ENCODE results near the gene GNAS-AS1.

Gene GNAS-AS1

DNA sequence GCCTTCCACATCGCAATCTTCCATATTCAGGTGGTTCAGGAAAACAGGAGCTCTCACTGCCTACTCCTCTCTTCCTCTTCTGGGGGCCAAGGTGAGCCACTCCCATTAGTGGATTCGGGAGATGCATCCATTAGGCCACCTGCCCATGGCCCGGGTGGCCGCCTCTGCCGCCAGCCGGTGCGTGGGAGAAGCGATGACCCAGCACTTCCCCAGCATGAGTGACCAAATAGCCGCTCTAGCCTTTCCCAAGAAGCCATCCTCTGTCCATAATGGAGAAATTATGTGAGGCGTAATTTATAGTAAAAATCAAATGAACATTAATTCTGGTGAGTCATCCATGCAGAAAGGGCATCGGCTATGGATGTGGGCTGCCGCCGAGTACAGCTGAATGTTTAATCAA lies 39.4 kb downstream of the GNAS-AS1 start:
- H3K4me3 ChIP-seq (ENCODE audit: low read depth, low read length), result no peak overlapping the region

DNA sequence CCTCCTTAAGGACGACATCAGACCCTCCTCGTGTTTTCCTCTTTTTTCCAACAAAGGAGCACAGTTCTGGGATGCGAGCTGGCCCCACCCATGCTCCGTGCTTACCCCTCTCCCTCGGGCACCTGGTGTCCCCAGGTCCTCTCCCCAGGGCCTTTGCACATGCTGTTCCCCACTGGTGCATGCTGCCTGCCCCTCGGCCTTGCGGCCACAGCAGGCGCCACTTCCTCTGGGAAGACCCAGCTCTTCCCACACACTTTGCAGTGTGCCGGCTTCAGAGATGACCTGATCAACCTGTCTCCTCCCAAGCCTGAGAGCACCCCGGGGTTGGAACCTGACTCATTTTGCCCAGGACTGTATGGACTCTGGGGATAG lies 39.8 kb downstream of the GNAS-AS1 start:
- no peak overlapping the region for H3K4me3 ChIP-seq (ENCODE audit: low read depth, low read length)

DNA sequence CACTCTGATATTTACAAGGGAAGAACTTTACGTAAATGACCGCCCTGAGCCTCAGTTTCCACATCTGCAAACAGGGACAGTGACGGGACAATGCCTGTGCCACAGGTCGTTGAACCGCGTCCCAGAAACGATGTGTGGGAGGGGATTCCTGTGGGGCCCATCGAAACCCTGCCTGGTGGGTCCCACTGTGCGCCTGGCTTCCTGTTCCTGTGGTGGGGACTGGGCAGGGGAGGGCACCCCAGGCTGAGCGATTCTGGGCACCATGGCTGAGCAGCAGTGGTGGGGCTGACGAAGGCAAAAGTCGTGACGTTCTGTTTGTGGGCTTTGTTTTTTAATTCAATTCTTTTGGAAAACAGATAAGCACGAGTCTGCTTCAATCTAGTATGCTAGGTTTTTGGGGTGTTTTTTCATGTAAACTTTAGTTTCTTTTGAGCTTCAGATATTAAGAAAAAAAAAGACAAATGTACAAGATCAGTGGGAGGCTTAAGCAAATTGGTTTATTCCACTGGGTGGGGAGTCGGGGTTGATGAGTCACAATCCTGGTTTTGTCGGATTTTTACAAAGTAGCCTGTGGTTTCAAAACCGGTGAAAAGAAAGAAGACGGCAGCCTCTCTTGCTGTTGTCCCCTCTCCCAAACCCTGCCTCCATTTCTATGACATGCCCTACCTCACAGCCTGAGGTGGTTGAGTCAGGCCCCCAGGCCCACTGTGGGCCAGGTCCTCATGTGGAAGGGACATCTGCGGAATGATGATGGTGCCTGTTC lies 40.4 kb downstream of the GNAS-AS1 start:
- H3K4me3 ChIP-seq (ENCODE audit: low read depth, low read length), result no peak overlapping the region

DNA sequence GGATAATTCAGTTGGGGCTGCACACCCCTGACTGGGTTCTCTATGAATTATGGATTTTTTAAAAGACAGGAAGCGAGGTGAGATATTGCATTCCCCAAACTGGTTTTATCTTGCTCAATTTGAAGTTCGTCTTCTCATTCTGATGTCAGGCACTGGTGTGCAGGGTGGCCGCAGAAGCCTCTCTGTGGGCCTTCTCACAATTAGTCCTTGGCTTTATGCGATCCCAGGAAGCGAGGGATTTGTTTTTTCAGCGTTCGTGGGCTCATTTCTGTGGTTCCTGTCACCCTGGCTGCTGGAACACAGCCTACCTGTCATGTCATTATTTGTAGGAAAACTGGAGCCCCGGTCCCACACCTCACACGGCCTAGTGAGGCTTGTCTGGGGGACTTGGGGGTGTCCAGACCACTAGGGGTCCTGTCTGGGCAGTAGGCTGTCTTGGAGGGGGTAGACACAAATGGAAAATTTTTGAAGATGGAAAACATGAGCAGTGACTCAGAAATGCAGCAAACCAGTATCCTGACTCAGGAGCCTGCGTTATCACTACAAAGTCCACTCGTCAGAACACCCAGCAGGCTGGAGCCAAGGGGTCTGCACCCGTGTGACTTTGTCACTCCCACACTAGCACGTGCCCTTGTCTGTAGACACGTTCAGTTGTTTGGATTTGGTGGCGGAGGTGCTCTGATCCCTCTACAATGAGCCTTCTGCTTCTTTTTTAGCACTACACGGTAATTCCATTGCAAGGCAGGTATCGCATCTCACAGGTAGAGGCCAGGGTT lies 42.2 kb downstream of the GNAS-AS1 start:
- H3K4me3 ChIP-seq (ENCODE audit: low read depth, low read length), result no peak overlapping the region

DNA sequence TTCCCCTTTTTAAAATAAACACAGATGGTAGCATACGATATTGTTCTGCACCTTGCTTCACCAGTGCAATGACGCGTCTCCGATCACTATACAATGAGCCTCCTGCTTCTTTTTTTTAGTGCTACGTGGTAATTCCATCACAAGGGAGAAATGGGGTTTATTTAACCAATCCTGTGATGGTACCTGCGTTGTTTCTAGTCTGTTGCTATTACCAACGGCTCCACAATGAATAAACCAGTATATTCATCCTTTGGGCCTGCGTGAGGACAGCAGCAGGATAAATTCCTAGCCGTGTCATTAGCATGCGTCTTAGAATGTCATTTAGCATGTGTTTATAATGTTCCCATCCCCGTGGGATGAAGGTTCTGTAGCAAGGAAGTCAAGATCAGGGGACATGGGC lies 42.9 kb downstream of the GNAS-AS1 start:
- H3K4me3 ChIP-seq (ENCODE audit: low read depth, low read length), result no peak overlapping the region

DNA sequence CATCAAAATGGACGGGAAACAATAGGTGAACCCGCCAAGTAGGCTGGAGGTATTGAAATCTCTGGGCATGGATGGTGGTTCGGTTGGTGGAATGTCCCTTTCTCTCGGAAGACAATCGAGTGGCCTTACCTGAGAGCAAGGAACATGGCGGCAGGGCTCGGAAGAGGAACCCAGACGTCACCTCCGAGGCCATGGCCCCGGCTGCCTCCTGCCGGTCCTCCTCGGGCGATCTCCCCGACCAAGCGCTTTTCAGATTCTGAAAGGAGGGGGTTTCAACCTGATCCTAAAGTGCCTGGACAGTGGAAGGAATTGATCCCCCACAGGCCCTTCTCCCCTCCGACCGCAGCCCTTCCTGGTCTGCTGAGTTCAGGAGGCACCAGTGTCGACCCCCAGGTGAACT lies 47.2 kb downstream of the GNAS-AS1 start:
- no peak overlapping the region for H3K4me3 ChIP-seq (ENCODE audit: low read depth, low read length)

DNA sequence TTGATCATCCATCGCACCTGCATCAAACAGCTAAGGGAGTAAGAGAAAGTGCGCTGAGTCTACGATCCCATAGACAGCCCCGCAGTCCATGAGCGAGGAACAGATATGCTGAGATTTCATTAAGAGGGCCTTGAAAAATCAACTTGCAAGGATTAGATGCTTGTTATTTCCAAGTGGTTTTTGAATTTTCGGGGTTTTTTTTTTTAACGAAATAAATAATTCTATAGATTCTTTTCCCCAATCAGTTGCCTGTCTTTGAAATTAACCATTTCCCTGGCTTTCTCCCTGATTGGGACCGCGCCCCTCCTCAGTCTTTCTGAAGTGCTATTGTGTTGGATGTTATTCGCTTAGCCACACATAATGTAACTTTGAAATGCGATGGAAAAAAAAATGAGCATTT lies 48.6 kb downstream of the GNAS-AS1 start:
- no peak overlapping the region for H3K4me3 ChIP-seq (ENCODE audit: low read depth, low read length)

DNA sequence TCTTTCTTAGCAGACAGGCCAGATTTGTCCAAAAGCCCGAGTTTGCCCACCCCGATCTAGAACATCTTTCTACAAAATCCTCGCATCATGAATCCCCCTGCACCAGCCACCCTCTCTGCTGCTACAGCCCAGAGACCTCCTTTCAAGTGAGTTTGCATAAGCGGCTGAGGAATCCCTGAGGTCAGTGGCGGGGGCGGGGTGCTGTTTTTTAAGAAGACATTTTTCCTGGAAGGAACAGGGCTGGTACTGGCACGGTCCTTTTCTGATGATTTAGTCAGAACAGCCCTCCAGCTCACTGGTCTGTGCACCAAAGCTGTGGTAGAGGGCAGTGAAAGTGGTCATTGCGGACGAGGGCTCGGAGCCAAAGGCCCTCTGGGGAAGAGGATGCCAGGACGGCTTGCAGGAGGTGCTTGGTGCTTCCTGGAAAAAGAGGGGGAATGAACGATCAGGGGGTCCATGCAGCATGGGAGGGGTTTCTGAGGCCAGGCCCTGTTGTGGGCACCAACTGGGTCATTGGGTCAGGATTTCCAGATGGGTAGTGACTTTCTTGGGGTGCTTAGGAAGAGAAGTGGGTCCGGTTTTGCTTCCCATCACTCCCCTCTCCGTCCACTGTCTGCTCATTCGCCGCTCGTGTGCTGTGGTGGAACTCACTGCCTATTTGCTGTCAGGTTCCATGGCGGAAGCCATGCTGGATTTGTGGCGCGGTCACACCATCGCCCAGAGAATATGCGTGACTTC lies 50.4 kb downstream of the GNAS-AS1 start:
- no peak overlapping the region for H3K4me3 ChIP-seq (ENCODE audit: low read depth, low read length)

DNA sequence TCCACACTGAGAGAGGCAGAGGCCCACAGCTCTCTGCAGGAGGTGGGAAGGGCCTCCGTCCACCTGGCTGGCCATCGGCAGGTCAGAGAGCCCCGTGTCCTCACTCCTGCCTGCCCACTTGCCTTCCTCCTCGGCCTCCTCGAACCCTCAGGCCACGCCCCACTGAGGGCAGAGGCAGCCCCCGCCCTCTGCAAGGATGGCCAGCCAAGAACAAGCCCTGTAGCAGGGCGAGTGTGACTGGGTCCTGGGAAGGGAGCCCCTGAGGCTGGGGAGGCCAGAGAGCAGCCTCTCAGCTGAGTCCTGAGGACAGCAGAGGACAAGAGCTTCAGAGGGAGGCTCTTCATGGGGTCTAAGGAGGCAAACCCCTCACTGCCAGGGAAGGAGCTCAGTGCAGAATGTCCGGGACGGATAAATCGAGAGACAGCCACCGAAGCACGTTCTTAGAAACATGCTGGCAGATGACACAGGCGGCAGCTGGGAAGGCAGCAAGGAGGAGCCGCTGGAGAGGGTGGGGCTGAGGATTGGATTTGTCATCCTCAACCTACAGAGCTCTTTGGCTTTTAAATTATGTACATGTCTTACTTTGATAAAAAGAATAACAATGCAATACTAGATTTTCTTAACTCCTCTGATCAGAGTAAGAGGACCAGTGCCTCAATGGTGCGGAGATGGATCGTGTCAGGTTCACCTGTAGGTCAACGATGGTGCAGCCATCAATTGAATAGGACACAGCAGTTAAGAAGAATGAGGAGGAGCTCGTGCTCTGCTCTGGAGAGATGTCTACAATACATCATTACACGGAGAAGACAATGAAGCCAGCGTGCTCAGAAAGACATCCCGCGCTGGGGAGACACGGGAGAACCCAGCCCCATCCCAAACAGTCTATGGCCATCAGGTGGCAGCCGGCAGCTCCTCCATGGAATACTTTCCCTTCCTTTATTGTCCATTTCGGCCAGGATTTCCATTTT lies 53.0 kb downstream of the GNAS-AS1 start:
- no peak overlapping the region for H3K4me3 ChIP-seq (ENCODE audit: low read depth, low read length)

DNA sequence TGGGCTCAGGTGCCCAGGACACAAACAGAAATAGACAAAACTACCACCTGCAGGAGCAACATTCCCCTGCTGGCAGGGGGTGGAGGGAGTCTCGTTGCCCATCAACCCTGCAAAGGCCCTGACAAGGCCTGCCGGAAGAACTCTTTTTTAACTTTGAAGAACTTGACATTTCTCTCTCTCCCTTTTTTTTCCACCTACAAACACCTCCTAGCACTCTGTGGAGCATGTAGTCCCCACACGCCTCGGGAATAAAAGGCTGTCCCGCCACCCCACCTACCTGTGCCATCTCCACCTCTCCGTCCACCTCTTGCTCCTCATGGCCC lies 54.8 kb downstream of the GNAS-AS1 start:
- no peak overlapping the region for H3K4me3 ChIP-seq (ENCODE audit: low read depth, low read length)

DNA sequence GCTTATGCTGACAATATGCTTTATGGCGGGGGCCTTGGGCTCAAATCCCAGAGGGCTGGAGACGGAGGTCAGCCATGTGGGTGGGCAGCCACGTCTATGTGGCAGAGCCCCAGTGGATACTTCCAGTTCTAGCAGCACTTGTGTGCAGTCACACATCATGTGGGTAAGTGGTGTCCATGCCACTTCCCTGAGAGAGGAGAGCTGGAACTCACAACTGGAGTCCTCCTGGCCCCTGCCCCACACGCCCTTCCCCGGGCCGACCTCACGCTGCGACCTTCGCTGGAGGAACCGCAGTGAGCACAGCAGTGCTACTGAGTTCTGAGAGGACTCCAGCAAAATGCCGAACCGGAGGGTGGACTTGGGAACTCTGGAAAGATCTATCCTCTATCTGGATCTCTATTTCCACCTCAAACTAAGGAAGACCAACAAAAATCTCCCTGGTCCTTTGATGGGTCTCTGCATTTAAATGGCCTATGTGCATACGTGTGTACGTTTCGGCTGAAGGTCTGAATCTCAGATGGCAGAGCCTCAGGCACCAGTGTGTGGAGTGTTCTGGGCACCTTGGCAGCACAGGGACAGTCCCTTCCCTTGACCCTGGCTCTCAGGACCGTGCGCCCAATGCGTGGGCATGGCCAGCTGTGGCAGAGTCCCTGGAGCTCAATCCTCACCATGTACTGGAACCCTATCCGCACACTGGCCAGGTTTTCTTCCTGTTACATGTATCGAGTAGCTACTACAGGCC lies 55.4 kb downstream of the GNAS-AS1 start:
- no peak overlapping the region for H3K4me3 ChIP-seq (ENCODE audit: low read depth, low read length)

DNA sequence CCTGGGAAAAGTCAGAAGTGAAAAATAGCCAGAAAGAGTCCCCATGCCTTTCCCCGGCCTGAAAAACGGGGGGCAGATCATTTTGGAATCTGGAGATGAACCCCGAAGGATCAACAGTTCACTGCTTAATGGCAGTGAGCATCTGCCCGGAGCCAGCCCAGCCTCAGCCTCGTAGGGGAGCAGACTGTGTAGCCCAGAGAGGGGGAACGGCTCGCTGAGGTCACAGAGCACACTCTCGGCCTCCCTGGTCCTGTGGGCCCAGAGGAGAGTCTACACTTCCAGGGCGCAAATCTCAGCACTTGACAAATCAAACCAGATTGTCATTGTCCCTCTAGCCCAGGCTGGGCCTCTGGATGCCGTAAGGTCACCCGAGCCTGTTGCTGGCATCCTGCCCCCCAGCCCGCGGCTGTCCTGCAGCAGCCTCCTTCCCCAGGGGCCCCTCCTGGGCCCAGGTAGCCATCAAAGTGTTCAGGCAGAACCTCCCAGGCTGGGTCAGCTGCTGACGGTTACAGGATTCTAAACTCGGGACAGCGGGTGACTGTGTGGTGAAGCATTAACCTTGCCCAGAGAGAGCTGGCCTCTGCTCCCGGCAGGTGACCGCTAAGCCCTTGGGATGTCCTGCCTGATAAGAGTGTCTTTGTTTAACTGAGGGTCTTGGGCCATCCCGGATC lies 56.1 kb downstream of the GNAS-AS1 start:
- H3K4me3 ChIP-seq (ENCODE audit: low read depth, low read length), result no peak overlapping the region

DNA sequence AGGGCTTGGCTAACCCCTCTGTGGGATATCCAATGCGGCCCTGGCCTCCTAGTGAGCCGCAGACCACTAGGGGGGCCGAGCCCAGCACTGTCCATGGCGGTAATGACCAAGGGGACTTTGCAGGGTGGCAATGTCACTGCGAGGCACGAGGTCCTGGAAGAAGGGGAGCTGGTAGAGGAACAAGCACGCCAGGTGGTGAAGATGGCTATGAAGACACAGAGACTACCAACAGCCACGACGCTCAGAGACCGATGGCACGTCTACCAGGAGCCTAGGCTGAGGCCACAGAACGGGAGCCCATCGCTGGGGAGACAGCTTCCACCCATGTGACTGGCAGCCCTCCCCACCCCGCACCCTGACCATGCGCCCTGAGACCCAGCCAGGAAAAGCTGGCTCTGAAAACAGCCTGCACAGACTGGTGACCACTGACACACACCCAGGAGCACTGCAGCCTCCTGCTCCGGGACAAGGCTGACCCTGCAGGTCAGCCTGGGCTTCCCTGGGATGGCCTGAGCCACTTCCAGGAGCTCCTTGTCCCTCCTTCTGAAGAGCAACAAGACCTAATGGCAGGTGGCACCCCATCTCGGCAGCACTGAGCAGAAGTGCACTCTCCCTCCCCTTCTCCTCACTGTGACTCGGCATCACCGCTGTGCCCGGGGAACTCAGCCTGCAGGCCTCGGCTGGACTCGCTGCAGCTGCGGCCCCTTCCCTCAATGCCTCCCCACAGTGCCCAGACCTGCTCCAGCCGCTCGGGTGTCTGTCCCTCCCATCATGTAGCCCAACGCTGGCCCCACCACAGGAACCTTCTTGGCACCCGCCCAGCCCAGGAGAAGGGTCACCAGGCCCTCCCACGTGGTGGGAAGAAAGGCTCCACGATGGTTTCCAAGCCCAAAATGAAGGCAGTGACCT lies 56.9 kb downstream of the GNAS-AS1 start:
- no peak overlapping the region for H3K4me3 ChIP-seq (ENCODE audit: low read depth, low read length)

DNA sequence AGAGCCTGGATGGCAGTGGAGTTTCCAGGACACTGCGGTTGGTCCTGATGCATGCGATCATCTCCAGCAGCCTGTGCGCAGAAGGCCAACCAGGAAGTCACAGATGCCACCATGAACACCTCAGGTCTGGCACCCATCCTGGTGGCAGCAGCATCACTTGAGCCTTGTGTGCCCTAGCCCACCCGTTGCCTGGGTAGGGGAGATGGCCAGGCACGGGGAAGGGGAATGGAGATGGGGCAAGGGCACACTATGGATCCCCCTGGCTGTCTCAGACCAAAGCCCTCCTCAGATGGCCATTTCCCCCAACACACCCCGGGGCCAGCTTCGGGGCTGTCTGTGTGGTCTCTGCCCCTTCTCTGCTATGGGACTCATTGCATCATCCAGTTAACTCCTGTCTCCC lies 58.3 kb downstream of the GNAS-AS1 start:
- H3K4me3 ChIP-seq (ENCODE audit: low read depth, low read length), result no peak overlapping the region

DNA sequence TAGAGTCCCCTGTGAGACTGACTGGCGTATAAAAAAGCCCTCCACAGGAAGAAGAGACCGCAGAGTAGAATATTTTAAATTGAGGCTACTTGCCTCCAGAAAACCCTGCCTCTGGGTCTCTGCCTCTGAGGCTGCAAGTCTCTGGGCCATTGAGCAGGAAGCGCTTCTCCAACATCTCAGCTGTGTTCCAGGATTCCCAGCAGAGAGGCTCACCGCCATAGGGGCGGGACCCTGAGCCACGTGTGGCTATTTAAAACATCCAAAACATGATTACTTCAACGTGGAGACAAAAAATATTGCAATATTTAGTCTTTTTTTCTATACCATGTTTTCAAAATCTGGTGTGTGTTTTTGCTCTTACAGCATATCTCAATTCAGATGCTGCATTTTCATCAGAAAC lies 59.4 kb downstream of the GNAS-AS1 start:
- H3K4me3 ChIP-seq (ENCODE audit: low read depth, low read length), result no peak overlapping the region

DNA sequence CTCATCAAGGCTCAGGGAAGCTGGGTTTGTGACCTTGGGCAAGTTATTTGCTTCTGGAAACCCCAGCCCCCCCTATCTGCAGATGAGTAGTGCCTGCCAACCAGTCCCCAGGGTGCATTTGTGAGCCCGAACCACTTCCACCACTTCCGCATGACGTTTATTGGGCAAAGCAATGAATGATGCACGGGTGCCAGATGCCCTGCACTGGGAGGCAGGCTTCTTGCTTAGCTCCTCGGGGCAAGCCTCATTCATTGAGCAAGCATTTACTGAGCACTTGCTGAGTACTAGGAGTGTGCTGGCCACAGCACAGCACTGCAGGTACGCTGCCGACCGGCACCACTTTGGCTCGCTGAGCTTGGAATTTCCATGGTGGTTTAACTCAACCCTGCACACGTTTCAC lies 60.2 kb downstream of the GNAS-AS1 start:
- H3K4me3 ChIP-seq (ENCODE audit: low read depth, low read length), result no peak overlapping the region

DNA sequence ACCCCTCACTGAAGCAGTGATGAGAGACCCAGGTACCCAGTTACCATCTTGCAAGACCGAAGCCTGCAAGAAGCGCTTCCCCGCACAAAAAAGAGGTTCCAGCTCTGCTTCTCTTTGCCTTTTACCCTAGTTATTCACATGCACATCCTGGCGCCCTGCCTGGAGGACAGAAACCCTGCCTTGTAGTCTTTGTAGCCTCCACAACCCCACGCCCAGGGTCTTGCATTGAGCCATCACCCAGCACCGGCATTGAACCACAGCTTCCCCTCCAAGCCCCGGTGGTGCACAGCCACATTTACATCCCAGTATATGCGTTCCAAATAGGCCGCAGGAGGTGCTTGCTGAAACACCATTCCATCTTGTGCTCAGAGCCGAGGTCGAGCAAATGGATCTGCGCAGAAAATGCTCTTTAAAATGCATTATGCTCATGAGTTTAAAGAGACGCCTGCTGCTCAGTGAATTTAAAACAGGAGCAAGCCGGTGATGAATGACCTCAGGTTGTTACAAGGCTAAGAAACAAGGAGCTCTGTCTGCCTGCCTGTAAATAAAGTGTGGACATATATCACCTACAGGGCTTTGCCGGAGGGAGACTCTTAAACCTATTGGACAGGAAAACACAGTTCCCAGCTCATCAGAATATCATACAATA lies 61.7 kb downstream of the GNAS-AS1 start:
- H3K4me3 ChIP-seq (ENCODE audit: low read depth, low read length), result no peak overlapping the region

Data from iPS-11a (cell line).